GM19397 (cell line): ENCODE measurements around the gene GPBP1.

ENCODE experiments used
- ATAC-seq: cut with Tn5 transposase; IDR thresholded peaks from one replicate; pipeline ENCODE4 v1.9.1; 2021; ENCODE audit warnings: mild to moderate bottlenecking, moderate library complexity; ENCODE audit not compliant: unreplicated experiment

GPBP1 gene

GRCh38 chr5:57209316-57210040, 35.6 kb downstream of the GPBP1 start:
- no peak for ATAC-seq

DNA sequence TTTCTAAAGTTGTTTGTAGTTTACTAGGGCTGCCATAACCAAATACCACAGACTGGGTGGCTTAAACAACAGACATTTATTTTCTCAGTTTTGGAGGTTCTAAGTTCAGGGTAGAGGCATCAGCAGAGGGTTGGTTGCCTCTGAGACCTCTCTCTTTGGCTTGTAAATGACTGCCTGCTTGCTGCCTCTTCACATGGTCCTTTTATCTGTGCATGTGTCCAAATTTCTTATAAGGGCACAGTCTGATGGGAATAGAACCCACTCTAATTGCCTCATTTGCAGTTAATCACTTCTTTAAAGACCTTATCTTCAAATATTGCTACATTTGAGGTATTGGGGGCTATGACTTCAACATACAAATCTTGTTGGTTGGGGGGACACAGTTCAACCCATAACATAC, 36.8 kb downstream of the GPBP1 start:
- no peak for ATAC-seq

DNA sequence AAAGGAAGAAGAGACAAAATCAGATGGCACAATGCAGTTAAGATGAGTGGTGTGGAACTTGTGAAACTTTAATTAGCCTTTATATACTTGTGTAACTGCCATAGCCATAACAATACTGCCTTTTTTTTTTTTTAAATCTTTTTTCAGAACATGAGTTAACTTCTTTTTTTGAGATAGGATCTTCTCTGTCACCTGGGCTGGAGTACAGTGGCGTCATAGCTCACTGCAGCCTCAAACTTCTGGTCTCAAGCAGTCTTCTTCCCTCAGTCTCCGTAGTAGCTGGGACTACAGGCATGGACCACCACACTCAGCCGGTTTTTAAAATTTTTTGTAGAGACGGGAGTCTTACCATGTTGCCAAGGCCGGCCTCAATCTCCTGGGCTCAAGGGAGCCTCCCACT, 37.2 kb downstream of the GPBP1 start:
- ATAC-seq, result no peak

DNA sequence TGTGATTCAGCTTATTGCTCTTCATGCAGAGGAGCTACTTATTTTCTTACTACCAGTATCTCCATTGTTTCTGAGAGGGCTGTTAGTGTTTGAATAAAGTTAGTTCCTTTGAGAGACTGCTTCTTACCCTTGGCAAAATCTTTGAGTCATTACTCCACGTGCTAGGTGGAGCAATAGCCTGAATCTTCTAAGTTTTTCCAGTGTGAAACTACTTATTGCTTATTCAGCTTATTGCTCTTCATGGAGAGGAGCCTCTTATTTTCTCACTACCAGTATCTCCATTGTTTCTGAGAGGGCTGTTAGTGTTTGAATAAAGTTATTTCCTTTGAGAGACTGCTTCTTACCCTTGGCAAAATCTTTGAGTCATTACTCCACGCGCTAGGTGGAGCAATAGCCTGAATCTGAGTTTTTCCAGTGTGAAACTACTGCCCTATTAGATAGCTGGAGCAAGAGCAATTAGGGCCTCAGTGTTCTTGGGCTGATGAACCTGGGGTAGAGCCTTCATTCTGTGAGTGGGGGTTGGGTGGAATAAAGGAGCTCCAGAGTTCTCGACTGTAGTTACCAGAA, 41.9 kb downstream of the GPBP1 start:
- no peak for ATAC-seq

GRCh38 chr5:57216714-57217113, 42.9 kb downstream of the GPBP1 start:
- ATAC-seq, result no peak

- no peak for ATAC-seq
Observed at GRCh38 chr5:57219386-57219785, 45.5 kb downstream of the GPBP1 start.

DNA sequence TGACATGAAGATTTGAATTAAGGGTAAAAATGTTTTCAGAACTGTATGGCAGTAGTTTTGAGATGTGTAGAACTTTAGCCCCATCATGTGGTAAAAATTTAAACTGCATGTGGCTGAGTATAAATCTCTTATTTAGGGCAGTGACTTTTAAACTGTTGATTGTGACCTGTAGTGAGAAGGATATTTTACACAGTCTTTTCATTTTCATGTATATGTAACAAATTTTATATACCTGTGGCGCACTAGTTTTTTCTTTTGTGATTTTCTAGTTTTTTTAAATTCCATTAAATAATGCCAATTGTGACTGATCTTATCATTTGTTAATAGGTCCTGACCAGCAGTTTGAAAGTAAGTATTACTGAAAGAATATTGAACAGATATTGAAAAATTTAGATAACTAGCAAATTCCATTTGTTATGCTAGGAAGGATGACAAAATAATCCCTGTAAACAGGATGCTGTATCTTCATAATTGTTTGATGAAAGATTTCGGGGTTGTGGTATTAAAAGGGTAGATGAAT, 47.2 kb downstream of the GPBP1 start:
- no peak for ATAC-seq

GRCh38 chr5:57225553-57225952, 51.7 kb downstream of the GPBP1 start:
- ATAC-seq, result no peak

- no peak for ATAC-seq
Observed at GRCh38 chr5:57229313-57229712, 55.5 kb downstream of the GPBP1 start.

DNA sequence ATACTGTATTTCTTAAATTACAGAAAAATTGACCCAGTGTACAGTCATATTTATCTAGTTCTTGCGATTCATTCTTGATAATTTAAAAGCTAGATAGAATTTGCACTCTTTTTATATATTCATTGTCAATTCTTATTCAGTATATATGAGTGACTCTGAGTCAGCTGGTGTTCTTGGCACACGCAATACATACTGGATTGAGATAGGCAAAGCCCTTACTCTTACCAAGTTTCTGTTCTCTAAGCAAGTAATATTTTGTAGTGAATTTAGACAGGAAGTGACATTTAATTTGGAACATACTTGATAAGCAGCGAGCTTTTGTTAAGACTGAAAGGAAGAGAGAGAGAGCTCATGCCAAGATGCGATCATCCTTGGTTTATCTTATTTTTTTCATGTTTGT, 57.7 kb downstream of the GPBP1 start:
- ATAC-seq, result no peak

DNA sequence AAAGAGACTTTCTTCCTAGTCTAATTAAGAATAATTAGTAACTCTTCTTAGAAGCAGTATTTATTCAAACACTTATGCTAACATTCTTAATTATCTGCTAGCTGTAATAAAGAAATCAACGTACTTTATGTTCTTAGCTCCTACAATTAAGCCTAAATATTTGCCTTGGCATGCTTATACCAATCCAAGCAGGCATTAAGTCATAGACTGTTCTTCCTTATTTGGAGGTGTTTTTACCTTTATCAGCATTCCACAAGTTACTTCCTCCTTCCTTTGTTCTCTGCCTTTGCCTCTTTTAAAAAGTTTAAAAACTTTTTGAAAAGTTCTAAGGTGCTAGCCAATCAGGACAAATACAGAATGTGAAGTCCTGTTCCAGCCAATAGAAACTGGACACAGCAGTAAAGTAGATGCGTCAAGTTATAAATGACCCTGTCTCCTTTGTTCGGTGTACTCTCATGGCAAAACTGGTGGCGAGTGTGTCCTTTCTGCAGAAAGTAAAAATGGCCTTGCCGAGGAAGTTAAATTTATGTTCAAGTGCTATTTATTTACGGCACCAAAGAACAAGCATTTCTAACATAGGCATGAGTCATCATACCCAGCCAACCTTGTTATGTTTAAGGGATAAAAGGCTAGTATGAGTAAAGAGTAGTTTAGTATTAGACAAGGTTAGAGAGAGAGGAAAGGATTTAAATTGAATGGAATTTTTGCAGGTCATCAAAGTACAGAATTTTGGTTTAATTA, 58.6 kb downstream of the GPBP1 start:
- ATAC-seq, result no peak

DNA sequence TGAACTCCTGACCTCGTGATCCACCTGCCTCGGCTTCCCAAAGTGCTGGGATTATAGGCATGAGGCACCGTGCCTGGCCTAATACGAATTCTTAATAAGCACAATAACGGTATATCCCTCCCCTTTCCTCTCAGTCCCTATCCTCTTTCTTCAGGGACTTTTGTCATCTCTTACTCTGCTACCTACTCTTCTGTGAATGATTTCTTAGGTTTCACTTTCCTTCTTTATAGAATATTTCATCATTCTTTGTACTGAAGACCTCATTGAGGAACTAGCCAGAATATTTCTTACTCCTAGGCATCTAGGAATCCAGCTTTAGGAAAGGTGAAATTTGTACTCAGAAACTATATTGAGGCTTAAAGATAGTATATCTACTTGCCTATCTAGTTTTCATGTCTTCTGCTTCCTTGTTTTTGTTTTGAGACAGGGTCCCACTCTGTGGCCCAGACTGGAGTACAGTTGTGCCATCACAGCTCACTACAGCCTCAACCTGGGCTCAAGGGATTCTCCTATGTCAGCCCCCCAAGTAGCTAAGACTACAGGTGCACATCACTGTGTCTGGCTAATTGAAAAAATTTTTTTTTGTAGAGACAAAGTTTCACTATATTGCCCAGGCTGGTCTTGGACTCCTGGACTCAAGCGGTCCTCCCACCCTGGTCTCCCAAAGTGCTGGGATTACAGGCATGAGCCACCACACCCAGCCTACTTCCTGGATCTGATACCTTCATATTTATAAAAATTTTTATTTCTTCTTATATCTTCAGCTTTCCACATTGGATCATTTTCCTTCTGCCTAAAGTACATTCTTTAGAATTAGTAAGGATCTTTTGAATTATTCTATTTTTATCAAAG, 69.7 kb downstream of the GPBP1 start:
- no peak for ATAC-seq

DNA sequence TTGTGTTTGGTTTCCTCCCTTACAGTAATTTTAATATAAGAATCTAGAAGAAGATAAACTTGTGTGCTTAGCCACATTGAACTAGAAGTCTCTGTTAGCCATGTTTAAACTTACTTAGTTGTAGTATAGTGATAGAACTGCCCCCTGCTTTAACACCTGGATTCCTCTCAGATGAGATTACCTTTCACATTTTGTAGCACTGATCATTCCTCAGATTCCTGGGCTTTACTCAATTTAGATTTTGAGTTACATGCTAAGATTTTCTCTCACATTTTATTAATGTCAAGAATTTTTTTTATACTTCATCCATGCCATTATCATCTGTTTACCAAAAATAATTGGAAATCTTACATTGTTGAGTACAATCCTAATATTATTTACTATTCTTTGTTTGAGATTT, 70.5 kb downstream of the GPBP1 start:
- ATAC-seq, result no peak

DNA sequence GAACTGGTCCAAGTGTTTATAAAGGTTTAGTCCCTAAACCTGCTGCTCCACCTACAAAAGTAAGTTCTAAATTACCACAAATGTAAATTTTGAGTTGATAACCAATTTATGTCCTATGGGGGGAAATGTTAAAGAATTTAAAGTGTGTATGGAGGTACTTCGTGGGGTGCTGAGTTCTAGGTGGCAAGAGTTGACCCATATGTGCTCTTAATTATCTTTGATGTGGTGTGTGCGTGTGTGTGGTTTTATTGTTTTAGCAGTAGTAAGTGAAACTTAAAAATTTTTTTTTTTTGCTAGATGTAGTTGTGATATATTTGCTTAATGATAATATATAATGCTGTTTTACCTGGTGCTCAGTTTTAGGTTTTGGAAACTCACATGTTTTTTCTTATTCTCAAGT, 72.6 kb downstream of the GPBP1 start:
- ATAC-seq, result no peak

- no peak for ATAC-seq
Observed at GRCh38 chr5:57247765-57248164, 73.9 kb downstream of the GPBP1 start.

GRCh38 chr5:57249265-57249874, 75.5 kb downstream of the GPBP1 start:
- ATAC-seq, result no peak

DNA sequence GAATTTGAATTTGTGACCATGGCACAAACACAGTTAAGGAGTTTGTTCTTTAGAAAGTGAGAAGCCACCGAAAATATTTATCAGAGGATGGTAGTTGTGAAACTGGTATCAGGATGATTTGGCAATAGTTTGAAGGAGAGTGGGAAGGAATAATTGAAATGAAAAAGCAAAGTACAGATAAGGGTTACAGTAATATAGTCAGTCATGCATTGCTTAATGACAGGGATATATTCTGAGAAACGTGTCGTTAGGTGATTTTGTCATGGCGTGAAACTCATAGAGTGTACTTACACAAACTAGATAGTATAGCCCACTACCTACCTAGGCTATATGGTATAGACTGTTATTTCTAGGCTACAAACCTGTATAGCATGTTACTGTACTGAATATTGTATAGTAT, 84.2 kb downstream of the GPBP1 start:
- ATAC-seq, result no peak

DNA sequence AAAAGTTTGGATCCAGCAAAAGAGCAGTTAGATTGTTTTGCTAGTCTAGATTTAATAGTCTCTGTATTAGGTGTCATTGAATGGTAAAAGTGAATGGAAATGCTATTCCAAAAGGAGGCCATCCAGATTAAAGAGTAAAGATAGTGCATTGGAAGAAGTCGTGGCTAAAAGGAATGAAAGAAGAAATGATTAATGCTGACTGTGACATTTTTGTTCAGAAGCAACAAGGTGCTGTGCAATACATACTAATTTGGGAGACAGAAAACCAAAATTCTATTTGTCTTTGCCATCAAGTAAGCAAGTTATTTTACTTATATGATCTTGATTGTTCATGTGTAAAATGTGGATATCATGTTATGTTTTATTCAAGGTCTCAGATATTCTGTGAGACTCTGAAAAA, 85.1 kb downstream of the GPBP1 start:
- no peak for ATAC-seq

- ATAC-seq, result no peak
Observed at GRCh38 chr5:57259704-57260103, 85.8 kb downstream of the GPBP1 start.

- no peak for ATAC-seq
Observed at GRCh38 chr5:57262541-57262940, 88.7 kb downstream of the GPBP1 start.

GRCh38 chr5:57267805-57268204, 93.9 kb downstream of the GPBP1 start:
- ATAC-seq, result no peak
